Measurements from ENCODE around the gene ZFPM1. TPM values are rescaled to one million over a fixed set of nuclear protein-coding genes. Genes with fewer than 3 reads are reported as not detected.

ZFPM1 gene
- total RNA-seq = 1 to 10 TPM; 1.7 to 2.4 TPM

DNA sequence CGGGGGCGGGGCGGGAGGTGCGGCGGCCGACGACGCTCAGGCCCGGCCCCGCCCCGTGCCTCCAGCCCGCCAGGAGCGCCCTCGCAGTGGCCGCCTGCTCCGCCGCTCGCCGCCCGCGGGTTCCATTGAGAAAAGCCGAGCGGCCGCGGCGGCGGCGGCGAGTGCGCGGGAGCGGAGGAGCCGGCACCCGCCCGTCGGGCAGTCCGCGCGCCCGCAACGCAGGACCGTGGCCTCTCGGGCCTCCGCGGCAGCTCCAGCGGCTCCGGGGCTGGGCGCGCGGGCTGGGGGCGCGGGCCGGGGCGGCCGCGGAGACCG is at the start of gene ZFPM1:
Gene ZFPM1 (plus strand): TSS at position 64 of the 315 bp plus-strand sequence. CDS start 359 bp downstream, outside the sequence.
- Histone ChIP-seq H3K27me3 (no peaks in the 10 kb centered on the region), H3K27ac (peak within 1 kb of the TSS; percentile 57 to 78)

DNA sequence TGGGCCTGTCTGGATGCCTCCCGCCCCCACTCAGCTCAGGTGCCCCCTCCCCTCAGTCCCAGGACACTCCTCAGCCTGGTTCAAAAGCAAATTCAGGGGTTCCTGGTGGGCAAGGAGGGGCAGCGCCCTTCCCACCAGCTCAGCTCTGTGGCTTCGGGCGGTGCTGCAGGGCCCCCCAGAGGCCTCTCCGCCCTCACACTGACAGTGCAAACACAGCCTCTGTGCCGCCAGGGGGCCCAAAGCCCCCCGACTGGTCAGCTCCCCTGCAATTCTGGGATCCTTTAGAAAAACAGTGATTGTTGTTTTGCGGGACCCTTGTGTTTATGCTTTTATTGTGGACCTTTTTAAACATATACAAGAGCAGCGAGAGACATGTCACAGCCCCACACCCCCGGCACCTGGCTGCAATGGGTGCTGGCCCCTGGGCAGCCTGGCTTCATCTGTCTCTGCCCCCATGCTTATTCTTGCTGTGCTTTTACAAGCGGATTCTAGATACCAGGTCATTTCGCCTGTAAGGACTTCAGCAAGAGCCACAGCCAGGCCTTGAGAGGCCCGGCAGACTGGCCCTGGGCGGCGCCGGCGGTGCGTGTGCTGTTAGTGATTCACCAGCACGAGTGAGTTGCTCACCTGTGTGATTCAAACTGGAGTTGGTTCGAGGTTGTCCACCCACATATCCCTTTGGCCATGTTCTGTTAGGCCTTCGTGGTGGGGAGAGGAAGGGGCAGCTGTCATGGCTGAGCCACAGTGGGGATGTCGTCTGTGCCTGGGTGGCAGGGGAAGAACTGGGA is 49.1 kb upstream of the ZFPM1 start:
- no peaks in the 10 kb centered on the region for H3K9me3 ChIP-seq
- H3K4me1 ChIP-seq = peaks cover 0 to 3% of the 10 kb centered on the region in 2 donors
- H3K27me3 ChIP-seq = no peaks in the 10 kb centered on the region
- DNase-seq (ENCODE audit: low spot score) = no peak
- no peak overlapping the region for H3K4me3 ChIP-seq
- no peak for TF ChIP-seq CTCF (IDR thresholded peaks at IDR 0.05)
- no peak overlapping the region for H3K27ac ChIP-seq
- no peaks in the 10 kb centered on the region for H3K36me3 ChIP-seq

More for the DNA sequence above, at the start of gene ZFPM1:
- TF ChIP-seq CTCF (IDR thresholded peaks at IDR 0.05) = no peak
- peak within 1 kb of the TSS; percentile 54 to 60 for H3K4me3 ChIP-seq
- H3K36me3 ChIP-seq = no peaks in the 10 kb centered on the region
- peaks cover 0 to 43% of the 10 kb centered on the region in 2 donors for H3K4me1 ChIP-seq
- H3K9me3 ChIP-seq = no peaks in the 10 kb centered on the region
- DNase-seq (ENCODE audit: low spot score) = no peak

GRCh38 chr16:88404769-88405168 is 48.3 kb upstream of the ZFPM1 start:
- H3K9me3 ChIP-seq = no peaks in the 10 kb centered on the region
- H3K27ac ChIP-seq = no peak overlapping the region
- peaks cover 0 to 3% of the 10 kb centered on the region in 2 donors for H3K4me1 ChIP-seq
- TF ChIP-seq CTCF (IDR thresholded peaks at IDR 0.05) = no peak
- H3K36me3 ChIP-seq = no peaks in the 10 kb centered on the region
- no peak overlapping the region for H3K4me3 ChIP-seq
- no peak for DNase-seq (ENCODE audit: low spot score)
- no peaks in the 10 kb centered on the region for H3K27me3 ChIP-seq

DNA sequence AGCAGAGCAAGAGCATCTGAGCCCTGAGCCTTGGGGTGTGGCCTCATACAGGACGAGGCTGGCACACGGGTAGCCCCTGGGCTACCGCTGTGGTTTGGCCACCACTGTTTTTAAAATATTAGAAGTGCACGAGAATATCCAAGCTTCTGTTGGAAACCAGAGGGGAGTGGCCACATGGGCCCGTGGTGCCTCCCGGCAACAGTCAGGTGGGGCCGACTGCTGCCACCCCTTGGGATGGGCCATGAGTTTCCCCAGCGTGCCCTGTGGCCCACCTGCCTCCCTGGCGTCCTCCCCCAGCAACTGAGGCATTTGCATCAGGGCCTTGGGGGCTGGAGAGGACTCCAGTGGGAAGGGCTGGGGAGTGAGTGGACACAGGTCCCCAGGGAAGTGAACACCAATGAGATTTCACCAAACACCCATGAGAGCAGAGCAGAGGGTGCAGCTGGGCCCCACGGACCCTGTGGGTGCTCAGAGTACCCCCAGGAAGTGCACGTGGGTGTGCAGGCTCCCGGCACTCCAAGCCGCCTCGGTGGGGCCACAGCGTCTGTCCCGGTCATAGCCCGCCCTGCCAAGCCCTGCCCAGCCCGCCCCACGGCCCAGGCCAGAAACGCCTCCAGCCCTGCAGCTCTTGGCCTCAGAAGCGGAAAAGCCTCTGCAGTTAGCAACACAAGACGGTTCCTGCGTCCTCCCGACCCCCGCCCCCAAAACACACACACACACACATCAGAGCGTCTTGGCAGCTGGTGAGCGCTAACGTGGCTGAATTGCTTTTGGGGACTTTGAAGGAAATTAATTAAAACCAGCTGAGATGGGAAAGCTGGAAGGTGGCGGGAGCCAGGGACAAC is 47.6 kb upstream of the ZFPM1 start:
- no peaks in the 10 kb centered on the region for H3K9me3 ChIP-seq
- no peak overlapping the region for H3K27ac ChIP-seq
- no peak for DNase-seq (ENCODE audit: low spot score)
- H3K36me3 ChIP-seq = no peaks in the 10 kb centered on the region
- peaks cover 0 to 3% of the 10 kb centered on the region in 2 donors for H3K4me1 ChIP-seq
- peak overlapping the region in 1 of 2 donors; percentile 22 for H3K4me3 ChIP-seq
- no peaks in the 10 kb centered on the region for H3K27me3 ChIP-seq
- TF ChIP-seq CTCF (IDR thresholded peaks at IDR 0.05) = no peak

DNA sequence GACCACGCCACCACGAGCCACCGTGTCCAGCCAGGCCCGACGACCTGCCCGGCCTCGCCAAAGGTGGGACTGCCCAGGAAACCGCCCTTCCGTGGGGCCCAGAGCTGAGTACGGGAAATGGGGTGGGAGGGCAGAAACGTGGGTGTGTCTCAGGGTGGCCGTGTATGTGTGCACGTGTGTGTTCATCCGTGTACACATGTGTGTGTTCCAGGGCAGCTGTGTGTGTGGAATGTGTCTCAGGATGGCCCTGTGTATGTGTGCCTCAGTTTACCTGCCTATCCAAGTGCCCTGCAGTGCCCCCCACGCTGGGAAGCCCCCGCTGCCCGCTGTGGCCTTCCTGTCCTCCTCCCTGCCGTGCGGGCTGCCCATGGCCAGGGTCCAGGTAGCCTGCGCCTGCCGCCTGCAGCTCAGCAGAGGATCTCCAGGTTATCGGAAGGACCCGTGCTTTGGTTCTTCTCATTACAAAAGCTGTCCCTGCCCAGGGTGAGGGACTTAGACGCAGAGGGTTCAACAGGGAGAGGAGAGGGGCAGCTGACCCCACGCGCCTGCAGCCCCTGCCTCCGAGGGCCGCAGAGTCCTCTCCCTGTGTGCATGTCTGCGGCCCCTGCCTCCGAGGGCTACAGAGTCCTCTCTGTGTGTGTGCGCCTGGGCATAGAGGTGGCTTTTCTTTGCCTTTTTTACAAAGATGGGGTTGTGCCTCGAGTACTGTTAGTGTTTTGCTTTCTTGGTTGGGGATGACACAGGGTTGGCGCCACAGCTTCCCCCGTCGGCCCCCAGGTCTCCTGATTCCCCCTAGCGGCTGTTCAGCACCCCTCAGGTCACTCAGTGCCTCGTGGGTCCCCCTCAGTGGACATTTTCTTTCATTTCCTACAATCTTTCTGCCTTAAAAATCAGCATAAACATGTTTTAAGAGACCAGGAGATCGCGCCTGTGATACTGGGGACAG is 46.7 kb upstream of the ZFPM1 start:
- no peak for DNase-seq (ENCODE audit: low spot score)
- peak overlapping the region in 1 of 2 donors; percentile 22 for H3K4me3 ChIP-seq
- H3K4me1 ChIP-seq = peaks cover 0 to 3% of the 10 kb centered on the region in 2 donors
- no peaks in the 10 kb centered on the region for H3K27me3 ChIP-seq
- H3K36me3 ChIP-seq = no peaks in the 10 kb centered on the region
- H3K27ac ChIP-seq = no peak overlapping the region
- no peak for TF ChIP-seq CTCF (IDR thresholded peaks at IDR 0.05)
- no peaks in the 10 kb centered on the region for H3K9me3 ChIP-seq
